Muscle of leg (tissue), 11 donors: ENCODE measurements around the gene HAGH. TPM values are rescaled to one million over a fixed set of nuclear protein-coding genes. Genes with fewer than 3 reads are reported as not detected.

Source experiments
- DNase-seq: peaks from one replicate; pipeline ENCODE4 v3.0.0; 2013
- H3K27ac ChIP-seq: one replicate; pipeline ENCODE4 v1.5.1; 2013; ENCODE audit warnings: mild to moderate bottlenecking, low read length, control low read depth
- H3K27me3 ChIP-seq: one replicate; pipeline ENCODE4 v1.6.1; 2013; ENCODE audit warnings: low read length; ENCODE audit not compliant: control insufficient read depth, insufficient read depth
- H3K36me3 ChIP-seq: one replicate; pipeline ENCODE4 v1.6.1; 2013; ENCODE audit warnings: low read length; ENCODE audit not compliant: control insufficient read depth, insufficient read depth
- H3K4me1 ChIP-seq: one replicate; pipeline ENCODE4 v1.6.1; 2013; ENCODE audit warnings: low read length; ENCODE audit not compliant: control insufficient read depth, insufficient read depth
- H3K4me3 ChIP-seq: one replicate; pipeline ENCODE4 v1.5.1; 2013; ENCODE audit warnings: low read length, control low read depth
- H3K9me3 ChIP-seq: replicated peaks from 2 replicates; pipeline ENCODE4 v1.6.1; 2013; ENCODE audit warnings: low read depth, low read length; ENCODE audit not compliant: control insufficient read depth
- WGBS: methylation state at CpG from one replicate; pipeline ENCODE4 v1.1.5; 2013; ENCODE audit warnings: missing lambda C conversion rate; ENCODE audit not compliant: insufficient coverage; 5-methylcytosine and 5-hydroxymethylcytosine counted together
- polyA plus RNA-seq, 8 donors: library from polyadenylated mRNA; unstranded; fragments of 120-200 nt; gene quantifications; one replicate each; pipeline versions ENCODE4 v1.2.1 to v1.2.3, GENCODE V29; 2013; ENCODE audit warnings: inconsistent platforms in 1 of 8, low replicate concordance in 1 of 8; ENCODE audit not compliant: insufficient read length in 8 of 8, insufficient read depth in 1 of 8
- total RNA-seq: library from RNA; stranded (reverse); fragments of 120-200 nt; gene quantifications from one replicate; pipeline ENCODE4 v1.2.4, GENCODE V29; 2013

Gene HAGH
- total and polyA plus RNA-seq, 9 donors = 34.6 to 48.6 (median 39.1) TPM

DNA sequence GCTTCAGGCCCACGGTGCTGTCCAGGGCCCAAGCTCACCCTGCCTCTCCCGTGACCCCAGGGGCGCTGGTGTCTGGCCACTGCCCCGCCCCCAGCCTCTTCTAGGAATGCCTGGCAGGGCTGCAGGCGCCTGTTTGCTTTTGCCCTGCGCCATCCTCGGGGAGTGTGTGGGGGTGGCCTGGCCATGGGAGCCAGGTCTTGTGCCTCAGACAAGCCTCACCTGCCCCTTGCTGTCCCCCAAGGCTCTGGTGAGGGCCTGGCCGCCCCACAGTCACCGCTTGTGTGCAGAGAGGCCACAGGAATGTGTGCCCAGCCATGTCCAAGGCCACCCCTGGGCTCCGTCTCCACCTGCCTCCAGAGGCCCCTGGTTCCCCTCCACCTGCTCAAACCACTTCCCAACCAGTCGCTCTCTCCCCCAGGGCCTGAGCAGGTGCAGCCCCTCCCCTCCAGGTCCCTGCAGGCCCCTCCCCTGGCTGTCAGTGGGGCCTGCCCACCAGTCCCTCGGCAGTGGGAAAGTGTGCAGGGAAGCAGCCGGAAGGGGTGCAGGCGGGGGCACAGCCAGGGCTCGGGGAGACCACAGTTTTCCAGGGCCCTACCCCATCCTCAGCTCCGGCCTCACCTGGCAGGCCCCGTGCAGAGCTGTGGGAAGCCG, 32.3 kb downstream of the HAGH start:
- Histone ChIP-seq H3K27me3 (no peaks in the 10 kb centered on the region), H3K27ac (no peak overlapping the region), H3K36me3 (peaks cover 24% of the 10 kb centered on the region), H3K4me3 (no peak overlapping the region), H3K4me1 (peaks cover 12% of the 10 kb centered on the region), H3K9me3 (peaks cover 12% of the 10 kb centered on the region)
- no peak for DNase-seq
- 47% methylated on average over 12 of the region's 18 CpGs for WGBS

DNA sequence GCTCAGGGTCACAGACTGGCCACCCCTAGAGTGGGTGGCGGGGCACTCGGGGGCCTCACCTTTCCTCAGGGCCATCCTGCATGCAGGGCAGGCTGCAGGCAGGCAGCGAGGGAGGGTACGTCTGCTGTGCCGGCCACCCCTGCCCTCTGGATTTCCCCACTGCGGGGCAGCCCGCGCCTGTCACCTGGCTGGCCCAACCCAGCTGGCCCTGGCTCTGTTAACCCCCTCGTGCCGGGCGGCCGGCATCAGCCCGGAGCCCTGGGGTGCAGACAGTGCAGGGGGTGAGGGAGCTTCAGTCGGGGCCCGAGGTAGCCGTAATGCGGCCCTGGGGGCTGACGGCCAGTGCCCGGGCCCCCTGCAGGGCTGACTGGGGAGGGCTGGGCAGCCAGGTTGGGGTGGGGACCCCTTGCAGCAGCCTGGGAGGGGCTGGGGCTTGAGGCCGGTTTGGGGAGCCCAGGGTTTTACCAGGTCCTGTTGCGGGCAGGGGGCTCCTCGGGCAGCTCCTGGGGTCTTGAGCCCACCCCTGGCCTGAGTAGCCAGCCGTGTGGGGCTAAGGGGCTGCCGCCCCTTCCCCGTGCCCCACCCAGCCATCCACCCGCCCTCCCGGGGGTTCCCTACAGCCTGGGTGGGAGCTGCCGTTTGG, 32.9 kb downstream of the HAGH start, which contains the start of gene IGFALS:
TSS of gene IGFALS (minus strand) at position 128 of the 643 bp plus-strand sequence. CDS start at position 75, 53 bp downstream.
- Histone ChIP-seq H3K4me3 (no peak within 1 kb of the TSS), H3K4me1 (peaks cover 12% of the 10 kb centered on the region), H3K36me3 (peaks cover 30% of the 10 kb centered on the region), H3K27ac (no peak within 1 kb of the TSS), H3K9me3 (peaks cover 7% of the 10 kb centered on the region), H3K27me3 (no peaks in the 10 kb centered on the region)
- DNase-seq = no peak
- 45% methylated on average over 28 of the region's 28 CpGs for WGBS

DNA sequence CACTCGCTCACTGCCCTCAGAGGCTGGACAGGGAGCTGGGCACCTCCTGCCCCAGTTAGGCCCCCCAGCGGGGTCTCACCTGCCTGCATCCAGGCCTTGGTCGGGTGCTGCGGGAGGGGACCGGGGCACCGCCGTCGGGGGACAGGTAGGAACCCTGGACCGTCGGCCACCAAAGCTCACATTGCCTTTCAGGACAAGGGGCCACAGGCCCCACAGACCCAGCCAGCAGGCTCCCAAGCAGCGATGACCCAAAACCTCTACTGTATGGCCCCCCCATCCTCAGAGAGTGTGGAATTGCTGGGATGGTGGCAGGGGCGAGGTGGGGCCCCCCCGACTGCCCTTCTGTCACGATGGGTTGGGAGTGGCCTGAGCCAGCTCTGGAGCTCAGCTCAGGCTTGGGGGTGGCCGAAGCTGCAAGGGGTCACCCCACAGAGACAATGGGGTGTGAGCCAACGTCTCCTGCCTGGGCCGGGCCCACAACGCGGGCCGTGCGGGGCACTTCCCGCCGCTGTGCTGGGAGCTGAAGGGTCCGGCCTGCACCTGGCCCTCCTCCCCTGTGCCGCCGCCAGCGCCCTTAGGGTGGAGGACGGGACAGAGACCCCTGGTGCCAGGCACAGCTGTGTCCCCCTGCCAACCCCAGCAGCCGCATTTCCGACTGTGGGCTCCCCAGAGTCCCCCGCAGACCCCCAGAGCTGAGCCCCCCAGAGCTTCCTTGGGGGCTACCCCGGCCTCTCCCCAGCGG, 33.6 kb downstream of the HAGH start:
- Histone ChIP-seq H3K4me3 (no peak overlapping the region), H3K36me3 (peaks cover 37% of the 10 kb centered on the region), H3K27ac (no peak overlapping the region), H3K9me3 (peaks cover 2% of the 10 kb centered on the region), H3K4me1 (peaks cover 12% of the 10 kb centered on the region), H3K27me3 (no peaks in the 10 kb centered on the region)
- 86% methylated on average over 23 of the region's 33 CpGs for WGBS
- no peak for DNase-seq

DNA sequence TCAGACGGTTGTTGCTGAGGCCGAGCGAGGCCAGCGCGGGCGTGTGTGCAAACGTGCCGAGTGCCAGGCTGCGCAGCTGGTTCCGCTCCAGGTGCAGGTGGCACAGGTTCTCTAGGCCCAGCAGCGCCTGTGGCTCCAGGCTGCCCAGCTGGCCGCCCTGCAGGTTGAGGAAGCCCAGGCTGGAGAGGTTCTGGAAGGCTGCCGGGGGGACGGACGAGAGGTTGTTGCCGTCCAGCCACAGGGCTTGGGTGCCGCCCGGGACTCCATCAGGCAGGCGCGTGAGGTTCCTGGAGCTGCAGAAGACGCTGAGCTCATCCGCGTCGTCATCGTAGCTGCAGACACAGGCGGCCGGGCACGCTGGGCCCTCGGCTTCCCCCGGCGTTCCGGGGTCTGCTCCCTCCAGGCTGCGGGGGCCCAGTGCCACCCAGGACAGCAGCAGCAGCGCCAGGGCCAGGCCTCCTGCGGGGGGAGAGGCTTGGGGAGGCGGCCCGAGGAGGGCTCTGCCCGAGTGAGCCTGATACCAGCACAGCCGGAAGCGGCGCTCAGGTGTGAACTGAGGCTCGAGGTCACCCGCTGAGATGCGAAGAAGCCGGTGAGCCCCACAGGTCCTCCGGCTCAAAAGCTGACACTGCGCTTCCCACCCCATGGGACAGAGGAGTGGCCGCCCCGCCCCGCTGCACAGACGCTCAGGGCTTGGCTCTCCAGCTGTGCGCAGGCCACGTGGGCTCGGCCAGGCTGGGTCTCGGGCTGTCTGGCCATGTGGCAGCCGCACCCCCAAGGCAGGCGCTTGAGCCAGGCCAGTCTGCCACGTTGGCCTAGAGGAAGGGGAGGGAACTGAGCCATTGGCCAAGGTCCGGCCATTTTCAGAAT, 34.4 kb downstream of the HAGH start:
- H3K27me3 ChIP-seq = no peaks in the 10 kb centered on the region
- peaks cover 12% of the 10 kb centered on the region for H3K4me1 ChIP-seq
- H3K27ac ChIP-seq = no peak overlapping the region
- H3K9me3 ChIP-seq = no peaks in the 10 kb centered on the region
- no peak overlapping the region for H3K4me3 ChIP-seq
- 77% methylated on average over 59 of the region's 59 CpGs for WGBS
- no peak for DNase-seq
- H3K36me3 ChIP-seq = peaks cover 44% of the 10 kb centered on the region

DNA sequence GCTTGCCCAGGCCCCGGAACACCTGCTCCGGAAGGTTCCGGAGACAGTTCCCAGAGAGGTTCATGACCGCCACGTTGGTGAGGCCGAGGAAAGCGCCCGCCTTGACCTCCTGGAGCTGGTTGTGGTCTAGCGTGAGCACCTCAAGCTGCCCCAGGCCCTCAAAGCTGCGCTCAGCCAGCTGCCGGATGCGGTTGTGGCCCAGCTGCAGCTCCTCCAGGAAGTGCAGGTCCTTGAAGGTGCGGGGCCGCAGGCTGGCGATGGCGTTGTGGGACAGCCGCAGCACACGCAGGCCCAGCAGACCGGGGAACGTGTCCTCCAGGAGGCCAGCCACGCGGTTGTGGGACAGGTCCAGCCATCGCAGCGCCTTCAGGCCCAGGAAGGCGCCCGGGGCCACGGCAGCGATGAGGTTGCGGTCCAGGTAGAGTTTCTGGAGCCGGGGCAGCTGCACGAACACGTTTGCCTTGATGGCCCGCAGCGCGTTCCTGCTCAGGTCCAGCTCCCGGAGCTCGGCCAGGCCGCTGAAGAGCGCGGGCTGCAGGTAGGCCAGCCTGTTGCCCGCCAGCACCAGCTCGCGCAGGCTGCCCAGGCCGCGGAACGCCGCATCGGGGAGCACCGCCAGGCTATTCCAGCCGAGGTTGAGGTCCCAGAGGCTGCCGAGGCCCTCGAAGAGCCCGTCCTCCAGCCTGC, 35.2 kb downstream of the HAGH start:
- Histone ChIP-seq H3K27ac (no peak overlapping the region), H3K4me3 (no peak overlapping the region), H3K4me1 (peaks cover 12% of the 10 kb centered on the region), H3K36me3 (peaks cover 52% of the 10 kb centered on the region), H3K9me3 (no peaks in the 10 kb centered on the region), H3K27me3 (no peaks in the 10 kb centered on the region)
- WGBS = 91% methylated on average over 53 of the region's 53 CpGs
- DNase-seq = no peak

DNA sequence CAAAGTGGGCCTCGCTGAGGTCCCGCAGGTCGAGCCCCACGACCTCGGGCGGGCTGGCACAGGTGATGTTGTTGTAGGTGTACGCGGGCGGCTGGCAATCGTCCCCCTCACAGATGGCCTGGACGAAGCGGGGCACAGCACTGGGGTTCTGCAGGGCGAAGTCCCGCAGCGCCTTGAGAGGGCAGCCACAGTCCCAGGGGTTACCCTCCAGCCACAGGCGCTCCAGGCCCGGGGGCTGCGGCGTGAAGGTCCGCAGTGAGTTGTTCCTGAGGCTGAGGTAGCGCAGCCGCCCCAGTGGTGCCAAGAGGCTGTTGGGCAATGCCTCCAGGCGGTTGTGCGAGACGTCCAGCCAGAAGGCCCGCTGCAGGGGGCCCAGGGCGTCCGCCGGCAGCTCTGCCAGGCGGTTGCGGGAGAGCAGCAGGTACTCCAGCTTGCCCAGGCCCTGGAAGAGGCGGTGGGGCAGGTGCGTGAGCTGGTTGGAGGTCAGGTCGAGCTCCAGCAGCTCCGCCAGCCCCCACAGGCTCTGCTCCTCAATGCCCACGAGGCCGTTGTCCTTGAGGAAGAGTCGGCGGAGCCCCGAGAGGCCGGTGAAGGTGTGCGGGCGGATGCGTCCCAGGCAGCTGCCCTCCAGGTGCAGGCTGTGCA, 35.9 kb downstream of the HAGH start:
- no peaks in the 10 kb centered on the region for H3K9me3 ChIP-seq
- WGBS = 93% methylated on average over 38 of the region's 44 CpGs

DNA sequence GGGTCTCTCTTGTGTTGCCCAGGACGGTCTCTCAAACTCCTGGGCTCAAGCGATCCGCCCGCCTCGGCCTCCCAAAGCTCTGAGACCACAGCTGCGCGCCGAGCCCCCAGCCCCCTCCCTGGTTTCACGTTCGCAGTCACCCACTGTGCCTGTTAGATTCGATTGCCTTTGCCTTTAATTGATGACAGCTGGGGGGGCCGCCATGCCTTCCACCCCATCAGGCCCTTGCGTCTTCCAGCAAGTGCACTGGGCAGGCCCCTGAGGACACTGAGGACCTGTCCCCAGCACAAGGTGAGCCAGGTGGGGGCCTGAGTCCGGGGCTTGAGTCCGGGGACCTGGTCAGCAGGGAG, 36.4 kb downstream of the HAGH start:
- no peaks in the 10 kb centered on the region for H3K9me3 ChIP-seq
- H3K4me3 ChIP-seq = no peak overlapping the region
- 84% methylated on average over 13 of the region's 15 CpGs for WGBS
- H3K27me3 ChIP-seq = no peaks in the 10 kb centered on the region
- DNase-seq = no peak
- peaks cover 63% of the 10 kb centered on the region for H3K36me3 ChIP-seq
- no peak overlapping the region for H3K27ac ChIP-seq
- peaks cover 12% of the 10 kb centered on the region for H3K4me1 ChIP-seq

More for the DNA sequence above, 35.9 kb downstream of the HAGH start:
- Histone ChIP-seq H3K4me3 (no peak overlapping the region), H3K27me3 (no peaks in the 10 kb centered on the region), H3K27ac (no peak overlapping the region), H3K4me1 (peaks cover 12% of the 10 kb centered on the region), H3K36me3 (peaks cover 58% of the 10 kb centered on the region)
- DNase-seq = no peak

DNA sequence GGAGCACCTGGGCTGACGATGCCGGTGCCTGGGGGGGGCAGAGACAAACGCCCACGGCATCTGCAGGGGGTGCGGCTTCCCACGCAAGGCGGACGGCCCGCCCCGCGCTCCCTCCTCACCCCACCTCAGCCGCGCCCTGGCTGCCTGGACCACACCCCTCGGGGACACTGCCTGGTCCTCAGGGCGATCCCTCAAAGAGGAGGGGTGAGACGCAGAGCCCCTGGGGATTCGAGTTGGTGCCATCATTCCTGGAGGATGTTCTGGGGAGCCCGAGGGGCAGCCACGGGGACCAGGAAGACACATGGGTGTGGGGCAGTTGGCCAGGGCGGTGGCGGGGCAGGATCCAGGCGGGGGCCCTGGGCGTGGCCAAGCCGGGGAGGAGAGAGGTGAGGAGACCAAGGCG, 37.0 kb downstream of the HAGH start:
- 93% methylated on average over 7 of the region's 25 CpGs for WGBS
- H3K4me3 ChIP-seq = no peak overlapping the region
- H3K27ac ChIP-seq = no peak overlapping the region
- H3K27me3 ChIP-seq = no peaks in the 10 kb centered on the region
- H3K36me3 ChIP-seq = peaks cover 66% of the 10 kb centered on the region
- H3K4me1 ChIP-seq = peaks cover 10% of the 10 kb centered on the region
- DNase-seq = no peak
- no peaks in the 10 kb centered on the region for H3K9me3 ChIP-seq

DNA sequence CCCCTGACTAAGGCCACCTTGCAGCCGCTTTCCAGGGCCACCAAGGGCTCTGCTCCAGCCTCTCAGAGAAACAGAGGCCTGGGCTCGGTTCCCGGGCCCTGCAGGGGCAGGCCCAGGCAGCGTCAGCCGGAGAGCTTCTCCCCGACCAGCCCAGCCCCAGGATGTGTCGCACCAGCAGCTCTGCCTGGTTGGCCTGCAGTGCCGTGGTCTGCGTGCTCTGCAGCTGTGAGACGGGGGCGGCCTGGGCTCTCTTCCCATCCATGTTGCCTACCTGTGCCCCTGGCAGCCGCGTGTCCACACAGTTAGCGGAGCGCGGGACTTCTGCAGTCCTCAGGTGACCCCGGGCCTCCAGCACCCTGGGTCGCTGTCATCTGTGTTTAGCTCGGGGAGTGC, 37.9 kb downstream of the HAGH start:
- Histone ChIP-seq H3K9me3 (no peaks in the 10 kb centered on the region), H3K27ac (no peak overlapping the region), H3K4me1 (peaks cover 10% of the 10 kb centered on the region), H3K27me3 (no peaks in the 10 kb centered on the region), H3K36me3 (peaks cover 66% of the 10 kb centered on the region), H3K4me3 (no peak overlapping the region)
- 45% methylated on average over 19 of the region's 19 CpGs for WGBS
- peak; percentile 16 for DNase-seq
